ENCODE results near the gene FBXL15. TPM values are rescaled to one million over a fixed set of nuclear protein-coding genes. Genes with fewer than 3 reads are reported as not detected.

FBXL15 gene, protein sequence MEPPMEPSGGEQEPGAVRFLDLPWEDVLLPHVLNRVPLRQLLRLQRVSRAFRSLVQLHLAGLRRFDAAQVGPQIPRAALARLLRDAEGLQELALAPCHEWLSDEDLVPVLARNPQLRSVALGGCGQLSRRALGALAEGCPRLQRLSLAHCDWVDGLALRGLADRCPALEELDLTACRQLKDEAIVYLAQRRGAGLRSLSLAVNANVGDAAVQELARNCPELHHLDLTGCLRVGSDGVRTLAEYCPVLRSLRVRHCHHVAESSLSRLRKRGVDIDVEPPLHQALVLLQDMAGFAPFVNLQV
- 12.3 TPM for total RNA-seq
- long read RNA-seq, partial matches to known transcripts, result 34 of 47 reads
- long read RNA-seq, other reads (novel, unspliced or antisense), result 11 of 47 reads

DNA sequence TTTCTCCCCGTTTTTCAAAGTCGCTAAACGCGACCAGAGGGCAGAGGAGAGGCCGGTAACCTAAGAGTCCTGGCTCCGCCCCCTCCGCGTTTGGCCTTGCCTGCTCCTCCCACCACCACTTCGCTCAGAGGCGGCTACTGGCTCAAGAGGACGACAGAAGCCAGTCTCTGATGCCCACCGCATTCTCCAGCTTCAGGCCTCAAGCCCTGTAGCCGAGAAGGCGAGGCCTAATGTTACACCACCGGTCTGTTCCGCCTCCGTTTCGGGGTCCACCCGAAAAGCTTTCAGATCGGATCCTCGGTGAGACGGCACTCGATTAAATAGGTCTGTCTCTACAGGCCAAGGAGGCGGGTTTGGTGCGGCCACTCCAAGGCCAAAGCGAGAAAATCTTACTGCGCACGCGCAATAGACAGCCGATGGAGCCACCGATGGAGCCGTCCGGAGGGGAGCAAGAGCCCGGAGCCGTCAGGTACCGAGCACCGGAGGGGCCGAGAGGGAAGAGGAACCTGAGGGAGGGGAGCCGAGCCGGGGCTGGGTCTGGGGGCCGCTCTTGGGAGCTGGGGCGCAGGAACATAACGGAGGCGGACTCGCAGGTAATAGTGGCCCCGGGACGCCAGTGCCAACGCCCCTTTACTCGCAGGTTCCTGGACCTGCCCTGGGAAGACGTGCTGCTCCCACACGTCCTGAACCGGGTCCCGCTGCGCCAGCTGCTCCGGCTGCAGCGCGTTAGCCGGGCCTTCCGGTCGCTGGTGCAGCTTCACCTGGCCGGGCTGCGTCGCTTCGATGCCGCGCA lies at the start of gene FBXL15:
Gene FBXL15 (plus strand): TSS at position 123 of the 793 bp plus-strand sequence. CDS start 294 bp downstream, at position 417.
- Histone ChIP-seq H3K4me3 (peak within 1 kb of the TSS; percentile 82), H3K9me3 (replicated peaks) (no peaks in the 10 kb centered on the region), H3K36me3 (peaks cover 20% of the 10 kb centered on the region), H3K4me1 (peaks cover 53% of the 10 kb centered on the region), H3K27me3 (ENCODE audit: low read depth) (peaks cover 34% of the 10 kb centered on the region), H3K27ac (replicated peaks) (peak within 1 kb of the TSS; percentile 95)
- TF ChIP-seq, protein P1, sequence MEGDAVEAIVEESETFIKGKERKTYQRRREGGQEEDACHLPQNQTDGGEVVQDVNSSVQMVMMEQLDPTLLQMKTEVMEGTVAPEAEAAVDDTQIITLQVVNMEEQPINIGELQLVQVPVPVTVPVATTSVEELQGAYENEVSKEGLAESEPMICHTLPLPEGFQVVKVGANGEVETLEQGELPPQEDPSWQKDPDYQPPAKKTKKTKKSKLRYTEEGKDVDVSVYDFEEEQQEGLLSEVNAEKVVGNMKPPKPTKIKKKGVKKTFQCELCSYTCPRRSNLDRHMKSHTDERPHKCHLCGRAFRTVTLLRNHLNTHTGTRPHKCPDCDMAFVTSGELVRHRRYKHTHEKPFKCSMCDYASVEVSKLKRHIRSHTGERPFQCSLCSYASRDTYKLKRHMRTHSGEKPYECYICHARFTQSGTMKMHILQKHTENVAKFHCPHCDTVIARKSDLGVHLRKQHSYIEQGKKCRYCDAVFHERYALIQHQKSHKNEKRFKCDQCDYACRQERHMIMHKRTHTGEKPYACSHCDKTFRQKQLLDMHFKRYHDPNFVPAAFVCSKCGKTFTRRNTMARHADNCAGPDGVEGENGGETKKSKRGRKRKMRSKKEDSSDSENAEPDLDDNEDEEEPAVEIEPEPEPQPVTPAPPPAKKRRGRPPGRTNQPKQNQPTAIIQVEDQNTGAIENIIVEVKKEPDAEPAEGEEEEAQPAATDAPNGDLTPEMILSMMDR (IDR thresholded peaks at IDR 0.05; ENCODE audit: borderline replicate concordance), result peak; percentile 13
- intact Hi-C loops (cut with micrococcal nuclease), result no loop called here
- peak; percentile 96 for DNase-seq

DNA sequence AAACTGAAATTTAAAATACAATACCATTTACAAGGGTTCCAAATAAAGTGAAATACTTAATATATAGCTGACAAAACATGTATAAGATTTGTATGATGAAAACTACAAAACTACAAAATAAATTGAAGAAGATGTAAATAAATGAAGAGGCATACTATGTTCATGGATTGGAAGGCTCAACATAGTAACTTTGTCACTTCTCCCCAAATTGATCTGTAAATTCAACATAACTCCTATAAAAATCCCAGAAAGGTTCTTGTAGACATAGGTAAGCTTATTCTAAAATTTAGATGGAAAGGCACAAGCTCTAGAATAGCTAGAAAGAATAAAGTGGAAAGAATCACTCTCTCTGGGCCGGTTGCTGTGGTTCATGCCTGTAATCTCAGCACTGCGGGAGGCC lies 49.3 kb upstream of the FBXL15 start:
- H3K4me1 ChIP-seq, result no peaks in the 10 kb centered on the region
- no peaks in the 10 kb centered on the region for H3K27me3 ChIP-seq (ENCODE audit: low read depth)
- TF ChIP-seq, protein P1 (IDR thresholded peaks at IDR 0.05; ENCODE audit: borderline replicate concordance), result no peak
- peaks cover 10% of the 10 kb centered on the region for H3K9me3 ChIP-seq (replicated peaks)
- H3K4me3 ChIP-seq, result no peak overlapping the region
- no peak overlapping the region for H3K27ac ChIP-seq (replicated peaks)
- H3K36me3 ChIP-seq, result peaks cover 100% of the 10 kb centered on the region
- DNase-seq, result no peak
- intact Hi-C loops (cut with micrococcal nuclease), result no loop called here

DNA sequence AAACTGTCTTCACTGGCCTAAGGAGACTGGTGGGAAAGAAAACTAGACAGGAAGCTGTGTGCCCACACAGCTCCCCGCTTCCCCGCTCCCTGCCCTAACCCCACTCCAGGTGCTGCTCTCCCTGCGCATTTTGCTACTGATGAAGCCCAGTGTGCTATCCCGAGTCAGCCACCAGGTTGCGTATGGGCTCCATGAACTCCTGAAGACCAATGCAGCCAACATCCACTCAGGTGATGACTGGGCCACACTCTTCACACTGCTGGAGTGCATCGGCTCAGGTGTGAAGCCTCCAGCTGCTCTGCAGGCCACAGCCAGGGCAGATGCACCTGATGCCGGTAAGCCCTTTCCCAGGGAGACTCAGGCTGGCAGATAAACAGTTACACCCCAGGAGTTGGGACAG lies 45.4 kb upstream of the FBXL15 start:
- H3K4me3 ChIP-seq, result no peak overlapping the region
- H3K36me3 ChIP-seq, result peaks cover 100% of the 10 kb centered on the region
- no peak for DNase-seq
- no peaks in the 10 kb centered on the region for H3K27me3 ChIP-seq (ENCODE audit: low read depth)
- peaks cover 10% of the 10 kb centered on the region for H3K9me3 ChIP-seq (replicated peaks)
- TF ChIP-seq, protein P1 (IDR thresholded peaks at IDR 0.05; ENCODE audit: borderline replicate concordance), result no peak
- intact Hi-C loops (cut with micrococcal nuclease), result no loop called here
- no peak overlapping the region for H3K27ac ChIP-seq (replicated peaks)
- no peaks in the 10 kb centered on the region for H3K4me1 ChIP-seq

DNA sequence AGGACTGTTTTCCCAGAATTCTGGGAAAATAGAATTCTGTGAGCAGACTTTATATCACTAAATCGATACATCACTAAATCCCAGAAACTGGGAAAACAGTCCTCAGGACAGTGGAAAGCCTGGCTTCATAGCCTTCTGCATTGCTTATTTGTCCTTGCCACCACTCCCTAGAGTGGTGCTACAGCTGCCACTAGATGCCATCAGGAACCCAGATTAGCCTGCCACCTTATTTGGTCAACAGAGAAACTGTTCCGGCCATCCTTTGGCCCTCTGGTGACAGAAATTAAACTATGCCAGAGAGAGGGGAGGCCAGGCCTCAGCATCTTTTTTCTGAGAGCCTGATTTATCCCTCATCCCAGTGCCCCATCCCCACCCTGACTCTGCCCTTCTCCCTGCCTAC lies 44.8 kb upstream of the FBXL15 start:
- intact Hi-C loops (cut with micrococcal nuclease), result no loop called here
- Histone ChIP-seq H3K27ac (replicated peaks) (no peak overlapping the region), H3K9me3 (replicated peaks) (peaks cover 6% of the 10 kb centered on the region), H3K4me3 (no peak overlapping the region), H3K27me3 (ENCODE audit: low read depth) (no peaks in the 10 kb centered on the region), H3K4me1 (no peaks in the 10 kb centered on the region), H3K36me3 (peaks cover 100% of the 10 kb centered on the region)
- DNase-seq, result no peak
- TF ChIP-seq, protein P1 (IDR thresholded peaks at IDR 0.05; ENCODE audit: borderline replicate concordance), result no peak

GRCh38 chr10:102376901-102377300 lies 43.7 kb upstream of the FBXL15 start:
- no peak overlapping the region for H3K27ac ChIP-seq (replicated peaks)
- intact Hi-C loops (cut with micrococcal nuclease), result no loop called here
- H3K27me3 ChIP-seq (ENCODE audit: low read depth), result no peaks in the 10 kb centered on the region
- TF ChIP-seq, protein P1 (IDR thresholded peaks at IDR 0.05; ENCODE audit: borderline replicate concordance), result no peak
- no peak overlapping the region for H3K4me3 ChIP-seq
- no peaks in the 10 kb centered on the region for H3K9me3 ChIP-seq (replicated peaks)
- no peaks in the 10 kb centered on the region for H3K4me1 ChIP-seq
- H3K36me3 ChIP-seq, result peaks cover 100% of the 10 kb centered on the region
- DNase-seq, result no peak

All from left ventricle myocardium inferior (tissue), 1 donor.